GOT3 (cell line): ENCODE measurements around the gene RTN4IP1.

Experiments
- DNase-seq: peaks from one replicate; lab custom pipeline; 2025; ENCODE audit warnings: mixed read lengths; lab: John Stamatoyannopoulos, UW

RTN4IP1 gene, protein sequence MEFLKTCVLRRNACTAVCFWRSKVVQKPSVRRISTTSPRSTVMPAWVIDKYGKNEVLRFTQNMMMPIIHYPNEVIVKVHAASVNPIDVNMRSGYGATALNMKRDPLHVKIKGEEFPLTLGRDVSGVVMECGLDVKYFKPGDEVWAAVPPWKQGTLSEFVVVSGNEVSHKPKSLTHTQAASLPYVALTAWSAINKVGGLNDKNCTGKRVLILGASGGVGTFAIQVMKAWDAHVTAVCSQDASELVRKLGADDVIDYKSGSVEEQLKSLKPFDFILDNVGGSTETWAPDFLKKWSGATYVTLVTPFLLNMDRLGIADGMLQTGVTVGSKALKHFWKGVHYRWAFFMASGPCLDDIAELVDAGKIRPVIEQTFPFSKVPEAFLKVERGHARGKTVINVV

GRCh38 chr6:106629103-106629858, at the start of gene RTN4IP1, which contains the start of gene QRSL1:
Gene RTN4IP1, minus strand, starts transcription at chr6:106629498. Its CDS starts 477 bp downstream, at chr6:106629021.
Gene QRSL1, plus strand, starts transcription at chr6:106629578. Its CDS starts 104 bp downstream, at chr6:106629682.
- peak; percentile 57 for DNase-seq

DNA sequence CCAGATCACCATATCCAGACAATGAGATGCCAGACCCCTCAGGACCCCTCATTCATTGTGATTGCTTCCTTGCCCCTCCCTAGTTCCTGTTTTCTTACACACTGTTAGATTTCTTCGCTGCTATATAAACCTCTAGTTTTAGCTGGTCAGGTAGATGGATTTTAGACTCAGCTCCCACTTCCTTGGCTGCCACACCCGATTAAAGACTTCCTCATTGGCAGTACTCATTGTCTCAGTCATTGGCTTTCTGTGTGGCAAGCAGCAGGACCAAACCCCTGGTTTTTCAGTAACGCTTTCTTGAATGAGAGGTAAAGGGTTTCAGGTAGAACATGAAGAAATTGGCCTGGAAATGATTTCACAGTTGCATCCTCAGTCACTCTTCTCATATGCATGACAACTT, 48.0 kb upstream of the RTN4IP1 start:
- no peak for DNase-seq

GRCh38 chr6:106674541-106675229, 45.4 kb upstream of the RTN4IP1 start:
- no peak for DNase-seq

GRCh38 chr6:106671651-106672050, 42.4 kb upstream of the RTN4IP1 start:
- no peak for DNase-seq

DNA sequence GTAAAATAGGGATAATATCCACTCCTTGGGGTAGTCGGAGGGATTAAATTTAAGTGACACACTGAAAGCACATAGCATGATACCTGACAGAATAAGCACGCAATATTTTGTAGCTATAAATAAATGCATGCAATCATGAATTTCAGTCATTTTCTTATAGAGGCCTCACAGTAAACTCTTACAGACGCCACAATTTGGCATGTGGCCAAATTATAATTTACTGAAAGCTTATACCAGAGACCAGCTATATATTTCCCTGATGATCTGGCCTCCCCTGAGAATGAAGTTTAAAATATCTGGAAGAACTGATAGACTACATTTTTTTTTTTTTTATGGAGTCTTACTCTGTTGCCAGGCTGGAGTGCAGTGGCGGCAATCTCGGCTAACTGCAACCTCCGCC, 40.9 kb upstream of the RTN4IP1 start:
- DNase-seq = no peak

DNA sequence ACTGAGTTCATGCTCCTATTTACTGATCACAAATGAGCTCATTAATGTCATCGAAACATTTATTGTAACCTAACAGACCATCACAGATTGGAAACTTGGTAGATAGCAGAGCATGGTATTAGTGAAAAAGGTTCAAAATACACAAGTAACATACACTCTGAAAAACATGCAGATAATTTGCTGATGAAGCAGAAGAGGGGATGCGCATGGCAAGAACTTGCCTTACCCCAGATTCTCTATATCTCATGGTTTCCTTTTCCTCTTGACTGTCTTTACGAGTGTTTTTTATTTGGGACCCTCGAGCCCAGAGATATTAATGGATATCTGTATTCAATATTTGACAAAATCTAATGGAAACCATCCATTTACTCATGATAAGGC, 37.7 kb upstream of the RTN4IP1 start:
- no peak for DNase-seq

DNA sequence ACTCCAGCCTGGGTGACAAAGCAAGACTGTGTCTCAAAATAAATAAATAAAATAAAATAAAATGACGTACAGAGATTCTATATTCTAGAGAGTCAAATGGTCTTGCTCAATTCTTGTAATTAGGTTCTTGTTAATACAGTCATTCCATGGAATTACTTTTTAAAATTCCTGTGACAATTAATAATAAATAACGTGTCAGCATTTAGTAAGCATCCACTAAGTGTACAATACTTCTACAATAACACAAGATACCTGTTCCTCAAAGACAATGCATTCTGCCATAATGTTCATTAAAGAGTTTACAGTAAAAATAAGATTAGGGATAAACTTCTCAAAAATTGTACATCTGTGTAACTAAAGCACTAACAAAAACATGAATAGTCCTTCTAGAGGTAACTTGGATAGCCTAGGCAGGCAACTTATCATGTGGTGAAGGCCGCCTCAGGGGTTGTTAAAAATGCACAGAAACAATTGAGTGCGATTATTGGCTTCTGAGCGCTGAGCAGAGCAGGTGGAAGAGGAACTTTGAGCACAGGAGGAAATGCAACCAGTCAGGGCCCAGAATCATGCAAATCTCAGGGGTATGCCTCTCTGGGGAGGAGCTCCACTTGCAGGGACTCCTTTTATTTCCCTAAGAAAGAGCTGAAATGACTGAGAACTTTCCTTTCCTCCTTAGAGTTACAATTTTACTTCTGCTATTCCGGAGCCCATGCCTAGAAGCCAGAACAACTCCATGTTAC, 37.2 kb upstream of the RTN4IP1 start:
- DNase-seq = no peak

GRCh38 chr6:106662458-106662857, 33.2 kb upstream of the RTN4IP1 start:
- no peak for DNase-seq

GRCh38 chr6:106659859-106660258, 30.6 kb upstream of the RTN4IP1 start:
- no peak for DNase-seq

DNA sequence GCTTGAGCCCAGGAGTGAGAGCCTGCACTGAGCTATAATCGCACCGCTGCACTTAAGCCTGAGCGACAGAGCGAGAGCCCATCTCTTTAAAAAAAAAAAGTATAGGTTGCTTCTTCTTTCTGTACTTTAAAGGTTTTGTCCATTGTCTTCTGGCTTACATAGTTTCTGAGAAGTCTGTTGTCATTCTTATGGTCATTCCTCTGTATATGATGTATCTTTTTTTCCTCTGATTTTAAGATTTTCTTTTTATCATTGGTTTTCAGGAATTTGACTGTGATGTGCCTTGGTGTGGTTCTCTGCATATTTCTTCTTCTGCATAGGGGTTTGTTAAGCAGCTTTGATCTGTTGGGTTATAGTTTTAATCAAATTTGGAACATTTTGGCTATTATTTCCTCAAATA, 29.2 kb upstream of the RTN4IP1 start:
- no peak for DNase-seq

DNA sequence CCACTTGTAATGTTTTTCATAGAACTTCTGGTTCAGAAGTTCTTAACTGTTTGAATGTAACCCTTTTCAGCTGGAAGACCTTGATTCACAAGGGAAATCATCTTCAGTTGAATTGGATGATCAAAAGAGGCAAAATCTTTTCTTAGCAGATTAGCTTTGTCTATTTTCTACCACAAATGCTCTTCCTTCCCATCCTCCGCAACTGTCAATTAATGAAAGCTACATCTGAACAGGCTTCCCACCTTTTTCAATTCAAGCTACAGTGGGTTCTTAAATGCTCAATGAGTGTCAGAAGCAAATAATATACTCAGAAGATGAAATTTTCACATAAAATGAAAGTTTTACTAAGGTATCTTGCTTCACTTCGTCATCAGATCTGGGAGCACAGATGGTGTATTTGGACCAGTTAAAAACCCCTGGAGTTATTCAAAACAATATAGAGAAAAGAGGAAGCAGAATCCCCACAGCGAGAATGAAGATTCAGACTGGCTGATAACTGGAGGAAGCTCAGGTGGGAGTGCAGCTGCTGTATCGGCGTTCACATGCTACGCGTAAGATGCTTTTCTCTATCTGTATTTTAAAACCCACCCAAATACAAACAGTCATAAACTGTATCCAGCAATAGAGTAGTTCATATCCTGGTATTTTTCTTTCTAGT, 19.5 kb upstream of the RTN4IP1 start:
- DNase-seq = no peak

GRCh38 chr6:106643061-106643460, 13.8 kb upstream of the RTN4IP1 start:
- DNase-seq = no peak

DNA sequence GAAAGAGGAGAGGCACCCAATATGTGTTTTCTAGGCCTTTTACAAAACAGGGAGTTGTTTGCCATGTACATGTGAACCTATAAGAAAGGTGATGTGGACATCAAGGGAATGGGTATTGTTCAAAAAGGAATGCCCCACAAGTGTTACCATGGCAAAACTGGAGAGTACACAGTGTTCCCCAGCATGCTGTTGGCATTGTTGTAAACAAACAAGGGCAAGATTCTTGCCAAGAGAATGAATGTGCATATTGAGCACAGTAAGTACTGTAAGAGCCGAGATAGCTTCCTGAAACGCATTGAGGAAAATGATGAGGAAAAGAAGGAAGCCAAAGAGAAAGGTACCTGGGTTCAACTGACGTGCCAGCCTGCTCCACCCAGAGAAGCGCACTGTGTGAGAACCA, 13.2 kb upstream of the RTN4IP1 start:
- no peak for DNase-seq

GRCh38 chr6:106639812-106640211, 10.5 kb upstream of the RTN4IP1 start:
- no peak for DNase-seq

DNA sequence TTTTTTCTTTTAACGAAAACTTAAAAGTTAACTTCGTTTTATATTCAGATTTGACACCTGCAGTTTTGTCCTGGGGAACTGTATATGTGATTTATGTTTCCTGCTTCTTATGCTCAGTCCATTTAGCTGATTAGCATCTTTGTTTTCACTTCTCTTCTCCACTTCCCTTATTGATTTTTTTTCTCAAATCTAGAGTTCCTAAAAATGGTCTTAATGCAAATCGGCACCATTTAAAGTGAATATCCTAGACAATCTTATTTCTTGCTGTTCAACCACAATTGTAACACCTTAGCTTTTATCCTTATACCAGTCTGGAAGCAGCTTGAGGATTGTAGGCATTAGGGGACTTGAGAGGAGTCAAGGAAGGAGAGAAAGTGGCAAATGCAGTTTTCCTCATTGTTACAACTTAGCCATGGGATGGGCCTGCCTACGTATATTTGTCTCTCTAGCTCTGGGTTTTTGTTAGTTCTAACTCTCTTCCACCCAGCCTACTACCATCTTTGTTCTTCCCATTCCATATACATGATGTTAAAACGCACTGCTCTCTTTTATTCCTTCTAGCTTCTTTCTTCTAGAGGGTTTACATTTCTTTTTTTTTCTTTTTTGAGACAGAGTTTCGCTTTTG, 8.5 kb upstream of the RTN4IP1 start:
- no peak for DNase-seq

DNA sequence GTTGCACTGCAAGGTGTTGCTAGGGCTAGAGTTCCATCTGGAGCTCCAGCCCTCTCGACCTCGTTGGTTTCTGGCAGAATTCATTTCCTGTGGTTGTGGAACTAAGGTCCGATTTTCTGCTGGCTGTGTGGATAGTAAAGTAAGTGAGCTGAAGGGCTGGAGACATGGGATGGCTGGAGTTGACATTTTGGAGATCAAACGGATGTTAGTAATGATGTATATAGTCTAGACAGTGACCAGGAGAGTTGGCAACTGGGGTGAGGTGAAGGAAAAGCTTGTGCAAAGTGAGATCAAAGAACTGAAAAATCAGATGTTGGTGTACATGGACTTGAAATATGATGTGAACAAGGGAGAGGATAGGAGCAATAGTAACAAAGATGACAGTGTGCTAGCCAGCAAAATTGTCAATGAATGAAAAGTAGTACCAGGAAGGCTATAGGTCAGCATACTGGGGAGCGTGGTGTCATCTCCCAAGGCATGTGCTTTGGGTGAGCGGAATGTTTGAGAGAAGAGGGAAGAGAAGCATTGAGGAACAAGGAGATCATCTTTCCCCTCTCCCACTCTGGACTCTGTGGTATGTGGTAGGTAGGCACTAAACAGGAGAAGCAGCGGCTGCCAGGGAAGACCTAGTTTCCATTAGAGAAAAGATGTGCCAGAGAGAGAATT, 7.9 kb upstream of the RTN4IP1 start:
- no peak for DNase-seq

GRCh38 chr6:106634565-106634964, 5.3 kb upstream of the RTN4IP1 start:
- DNase-seq = no peak

DNA sequence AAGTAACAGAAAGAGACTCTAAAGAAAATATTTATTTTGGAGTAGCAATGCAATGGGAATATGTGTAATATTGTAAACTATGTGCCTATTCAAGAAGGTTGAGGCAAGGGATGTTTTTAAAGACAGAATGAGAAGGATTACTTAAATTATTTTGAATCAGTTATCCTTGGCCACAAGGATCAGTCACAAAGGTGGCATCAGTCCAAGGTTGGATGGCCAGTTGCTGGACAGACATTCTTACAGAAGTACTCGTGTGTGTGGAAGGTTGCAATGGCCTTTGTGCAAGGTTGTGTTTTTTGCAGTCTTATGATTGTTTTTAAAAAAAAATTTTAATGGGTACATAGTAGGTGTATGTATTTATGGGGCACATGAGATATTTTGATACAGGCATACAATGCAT, 2.0 kb upstream of the RTN4IP1 start:
- DNase-seq = no peak

DNA sequence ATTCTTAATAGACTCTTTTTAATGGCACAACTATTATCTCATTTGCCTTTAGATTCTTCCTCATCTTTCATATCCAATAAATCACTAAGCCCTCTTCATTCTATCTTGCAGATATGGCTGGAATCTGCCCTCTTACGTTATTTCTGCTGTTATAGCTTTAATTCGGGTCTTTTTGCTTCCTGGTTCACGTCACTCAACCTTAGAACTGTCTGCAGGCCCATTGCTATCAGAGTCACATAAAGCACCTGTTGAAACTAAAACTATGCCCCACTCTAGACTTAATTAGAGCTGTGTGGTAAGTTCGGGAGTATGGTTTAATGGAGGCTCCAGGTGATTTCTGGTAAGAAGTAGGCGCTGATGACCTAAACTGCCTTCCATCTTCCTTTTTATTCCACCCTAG, 1.1 kb upstream of the RTN4IP1 start:
- DNase-seq = no peak

- DNase-seq = no peak
Observed at GRCh38 chr6:106629859-106630163, 513 bp upstream of the RTN4IP1 start.

- DNase-seq = no peak
Observed at GRCh38 chr6:106628658-106629102, 618 bp downstream of the RTN4IP1 start.
